ENCODE data around the gene TPR. TPM values are rescaled to one million over a fixed set of nuclear protein-coding genes. Genes with fewer than 3 reads are reported as not detected.

Gene TPR
- polyA plus RNA-seq, 1 of the 3 experiments (the other 2 are of a cell fraction) = 37.5 TPM

DNA sequence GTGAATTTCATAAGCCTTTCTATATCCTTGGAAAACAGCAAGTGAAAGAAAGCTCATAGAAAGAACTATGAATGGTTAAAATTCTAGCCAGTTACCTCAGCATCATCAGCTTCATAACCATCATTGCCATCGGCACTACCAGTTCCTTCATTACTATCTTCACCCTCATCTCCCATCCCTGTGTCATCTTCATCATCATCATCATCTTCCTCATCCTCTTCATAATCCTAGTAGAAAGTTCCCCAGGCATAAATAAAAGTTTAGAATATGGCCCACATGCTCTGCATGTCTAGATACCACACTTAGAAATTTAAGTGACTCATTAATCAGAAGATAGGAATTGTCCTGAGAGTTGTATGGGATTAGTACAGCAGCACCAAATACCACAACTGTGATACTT is 49.0 kb downstream of the TPR start:
- H3K9ac ChIP-seq = no peak overlapping the region
- ChIA-PET CTCF (interaction anchor here (1.2 to 1.7 kb wide), 3 partner anchors 9 to 49 kb away, joined by 3 to 8 read pairs (median 5); partner anchors contain the start of genes ODR4 and TPR), POLR2A (no interaction called here)
- WGBS (ENCODE audit: low lambda C conversion rate) = 85% methylated on average over 1 of the region's 1 CpG
- no peak overlapping the region for H3K4me2 ChIP-seq
- no peaks in the 10 kb centered on the region for H3K9me3 ChIP-seq
- no peaks in the 10 kb centered on the region for H3K9me2 ChIP-seq
- no peaks in the 10 kb centered on the region for H4K20me1 ChIP-seq (ENCODE audit: insufficient read depth)
- no peak for DNase-seq
- H2AFZ ChIP-seq (ENCODE audit: low read depth) = no peak overlapping the region
- no peak overlapping the region for H3K27ac ChIP-seq (ENCODE audit: low read depth in 2 of 2, low read length in 1 of 2)
- no peaks in the 10 kb centered on the region for H3K27me3 ChIP-seq (ENCODE audit: insufficient read depth)
- 0 out of 2 replicates have a peak, but pooled peaks cover 4% of the 10 kb centered on the region for H3K79me2 ChIP-seq (ENCODE audit: insufficient read depth)
- H3K4me3 ChIP-seq (ENCODE audit: low read depth in 2 of 2, low read length in 1 of 2) = no peak overlapping the region
- TF ChIP-seq YY1 (IDR thresholded peaks at IDR 0.05; ENCODE audit: low read depth) (no peak), RAD21 (IDR thresholded peaks at IDR 0.05; ENCODE audit: low read length) (no peak), RXRA (IDR thresholded peaks at IDR 0.05; ENCODE audit: borderline replicate concordance, low read depth) (no peak), REST (IDR thresholded peaks at IDR 0.05; ENCODE audit: low read depth, low read length) (no peak), GABPA (IDR thresholded peaks at IDR 0.05; ENCODE audit: low read depth) (no peak)
- no peaks in the 10 kb centered on the region for H3K4me1 ChIP-seq (ENCODE audit: control insufficient read depth in 1 of 2, insufficient read depth in 2 of 2, low read depth in 1 of 2, low read length in 1 of 2)
- peaks cover 80 to 94% of the 10 kb centered on the region in 2 experiments for H3K36me3 ChIP-seq (replicated peaks in 1 of 2; ENCODE audit: control insufficient read depth in 1 of 2, insufficient read depth in 2 of 2, low read length in 1 of 2)
- H3F3A ChIP-seq (replicated peaks; ENCODE audit: insufficient read depth) = peaks cover 19% of the 10 kb centered on the region

DNA sequence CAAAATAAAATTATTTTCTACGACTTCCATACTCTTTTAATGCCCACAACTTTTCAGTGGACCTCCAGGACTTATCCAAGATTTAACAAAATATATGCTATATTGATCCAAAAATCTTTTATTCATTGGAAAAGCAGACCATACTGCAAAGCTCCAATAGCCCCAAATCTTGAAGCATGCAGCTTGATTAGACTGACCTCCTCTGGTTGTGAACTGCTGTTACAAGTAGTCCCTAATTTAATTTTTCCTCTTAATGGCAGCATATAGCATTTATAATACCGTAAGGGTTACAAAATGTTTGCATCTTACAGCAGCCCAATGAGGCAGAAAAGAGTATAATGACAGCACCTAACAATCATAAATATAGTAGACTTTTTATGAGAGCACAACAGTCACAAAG is 49.8 kb downstream of the TPR start:
- Histone ChIP-seq H3K36me3 (replicated peaks in 1 of 2; ENCODE audit: control insufficient read depth in 1 of 2, insufficient read depth in 2 of 2, low read length in 1 of 2) (peaks cover 80 to 94% of the 10 kb centered on the region in 2 experiments), H3K4me3 (ENCODE audit: low read depth in 2 of 2, low read length in 1 of 2) (no peak overlapping the region), H3K4me1 (ENCODE audit: control insufficient read depth in 1 of 2, insufficient read depth in 2 of 2, low read depth in 1 of 2, low read length in 1 of 2) (no peaks in the 10 kb centered on the region), H3K9ac (no peak overlapping the region), H3K4me2 (no peak overlapping the region), H3K9me2 (no peaks in the 10 kb centered on the region), H3K27ac (ENCODE audit: low read depth in 2 of 2, low read length in 1 of 2) (no peak overlapping the region), H4K20me1 (ENCODE audit: insufficient read depth) (no peaks in the 10 kb centered on the region), H3K9me3 (no peaks in the 10 kb centered on the region), H3K79me2 (ENCODE audit: insufficient read depth) (0 out of 2 replicates have a peak, but pooled peaks cover 4% of the 10 kb centered on the region), H2AFZ (ENCODE audit: low read depth) (no peak overlapping the region), H3K27me3 (ENCODE audit: insufficient read depth) (no peaks in the 10 kb centered on the region), H3F3A (replicated peaks; ENCODE audit: insufficient read depth) (peaks cover 13% of the 10 kb centered on the region)
- 95% methylated on average over 2 of the region's 2 CpGs for WGBS (ENCODE audit: low lambda C conversion rate)
- ChIA-PET POLR2A (no interaction called here), CTCF (interaction anchor here (1.2 to 1.7 kb wide), 3 partner anchors 10 to 50 kb away, joined by 3 to 8 read pairs (median 5); partner anchors contain the start of genes ODR4 and TPR)
- no peak for DNase-seq
- TF ChIP-seq REST (IDR thresholded peaks at IDR 0.05; ENCODE audit: low read depth, low read length) = no peak
- no peak for TF ChIP-seq EZH2phosphoT487 (IDR thresholded peaks at IDR 0.05; ENCODE audit: borderline replicate concordance, low read depth)
- TF ChIP-seq, protein P1, sequence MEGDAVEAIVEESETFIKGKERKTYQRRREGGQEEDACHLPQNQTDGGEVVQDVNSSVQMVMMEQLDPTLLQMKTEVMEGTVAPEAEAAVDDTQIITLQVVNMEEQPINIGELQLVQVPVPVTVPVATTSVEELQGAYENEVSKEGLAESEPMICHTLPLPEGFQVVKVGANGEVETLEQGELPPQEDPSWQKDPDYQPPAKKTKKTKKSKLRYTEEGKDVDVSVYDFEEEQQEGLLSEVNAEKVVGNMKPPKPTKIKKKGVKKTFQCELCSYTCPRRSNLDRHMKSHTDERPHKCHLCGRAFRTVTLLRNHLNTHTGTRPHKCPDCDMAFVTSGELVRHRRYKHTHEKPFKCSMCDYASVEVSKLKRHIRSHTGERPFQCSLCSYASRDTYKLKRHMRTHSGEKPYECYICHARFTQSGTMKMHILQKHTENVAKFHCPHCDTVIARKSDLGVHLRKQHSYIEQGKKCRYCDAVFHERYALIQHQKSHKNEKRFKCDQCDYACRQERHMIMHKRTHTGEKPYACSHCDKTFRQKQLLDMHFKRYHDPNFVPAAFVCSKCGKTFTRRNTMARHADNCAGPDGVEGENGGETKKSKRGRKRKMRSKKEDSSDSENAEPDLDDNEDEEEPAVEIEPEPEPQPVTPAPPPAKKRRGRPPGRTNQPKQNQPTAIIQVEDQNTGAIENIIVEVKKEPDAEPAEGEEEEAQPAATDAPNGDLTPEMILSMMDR (IDR thresholded peaks at IDR 0.05) = peak; percentile 62
- peak; percentile 34; the same call in 1 of the 2 replicates for TF ChIP-seq RAD21 (IDR thresholded peaks at IDR 0.05; ENCODE audit: low read length)
